ENCODE measurements around the gene CITED2.

DNA sequence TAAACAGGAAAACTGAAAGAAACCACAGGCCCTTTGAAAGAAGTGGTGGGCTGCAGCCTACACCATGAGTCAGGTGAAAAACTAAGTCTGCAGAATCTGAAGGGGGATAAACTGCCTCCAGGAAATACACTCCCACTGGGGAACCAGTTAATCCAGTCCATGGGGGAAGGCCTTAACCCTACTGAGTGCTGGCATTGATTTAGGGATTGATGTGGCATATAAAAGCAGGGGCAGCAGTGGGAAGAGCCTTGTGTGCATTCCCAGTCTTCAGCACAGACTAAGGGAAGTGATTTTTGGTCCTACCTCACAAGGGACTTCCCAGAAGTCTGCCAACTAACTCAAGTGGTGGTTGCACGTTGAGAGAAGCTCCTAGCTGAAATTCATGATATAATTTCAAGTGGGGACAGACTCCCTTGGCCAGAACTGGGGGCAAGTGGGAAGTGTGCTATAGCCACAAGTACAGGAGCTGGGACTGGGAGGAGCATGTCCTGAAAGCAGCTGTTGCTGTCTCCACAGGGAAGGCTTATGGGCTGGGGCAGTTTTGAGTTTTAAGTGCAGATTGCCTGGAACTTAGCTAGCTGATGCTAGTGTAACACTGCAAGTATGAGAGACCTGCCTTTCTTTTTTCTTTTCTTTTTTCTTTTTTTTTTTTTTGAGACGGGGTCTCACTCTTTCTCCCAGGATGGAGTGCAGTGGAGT, 31.2 kb downstream of the CITED2 start:
- no peak for TF ChIP-seq EZH2 (IDR thresholded peaks at IDR 0.05)
- TF ChIP-seq POLR2AphosphoS5 (IDR thresholded peaks at IDR 0.05; ENCODE audit: borderline replicate concordance, low read depth, low read length) = no peak
- no peak for TF ChIP-seq FOXP2 (optimal IDR thresholded peaks at IDR 0.05; ENCODE audit: control extremely low read depth, extremely low read length, insufficient read depth)

Data from SK-N-MC (cell line).